GM12873 (cell line): ENCODE measurements around the gene MTFR1L.

ENCODE experiments used
- CTCF ChIP-seq: IDR thresholded peaks from 2 replicates; pipeline ENCODE4 v1.5.1; 2012; ENCODE audit warnings: low read depth, mild to moderate bottlenecking, moderate library complexity, low read length, control low read depth; ENCODE audit not compliant: insufficient read depth; ENCODE audit errors: missing control alignments

MTFR1L gene

GRCh38 chr1:25809929-25810328 lies 9.8 kb upstream of the MTFR1L start:
- no peak for TF ChIP-seq CTCF

GRCh38 chr1:25810341-25811299 lies 9.1 kb upstream of the MTFR1L start:
- TF ChIP-seq CTCF = peak; percentile 98

- TF ChIP-seq CTCF = no peak
Observed at GRCh38 chr1:25811384-25812082, 8.2 kb upstream of the MTFR1L start.

GRCh38 chr1:25813071-25813733 lies 6.6 kb upstream of the MTFR1L start:
- no peak for TF ChIP-seq CTCF

- peak; percentile 37 for TF ChIP-seq CTCF
Observed at GRCh38 chr1:25813734-25814471, 5.9 kb upstream of the MTFR1L start.

GRCh38 chr1:25814549-25815087 lies 5.1 kb upstream of the MTFR1L start:
- no peak for TF ChIP-seq CTCF
